HTR-8/SVneo (cell line): Measurements from ENCODE around the gene SYTL4.

ENCODE experiments used
- DNase-seq: peaks from one replicate; pipeline ENCODE4 v3.0.0; 2011; ENCODE audit warnings: low spot score, mixed read lengths; ENCODE audit not compliant: insufficient read length
- FAIRE-seq: peaks from 2 replicates; lab custom pipeline; 2011; peaks lifted over from hg19 to GRCh38; lab: Jason Lieb, UNC

Gene SYTL4

GRCh38 chrX:100695991-100696390 lies 35.9 kb downstream of the SYTL4 start:
- FAIRE-seq (no peak), DNase-seq (no peak)

DNA sequence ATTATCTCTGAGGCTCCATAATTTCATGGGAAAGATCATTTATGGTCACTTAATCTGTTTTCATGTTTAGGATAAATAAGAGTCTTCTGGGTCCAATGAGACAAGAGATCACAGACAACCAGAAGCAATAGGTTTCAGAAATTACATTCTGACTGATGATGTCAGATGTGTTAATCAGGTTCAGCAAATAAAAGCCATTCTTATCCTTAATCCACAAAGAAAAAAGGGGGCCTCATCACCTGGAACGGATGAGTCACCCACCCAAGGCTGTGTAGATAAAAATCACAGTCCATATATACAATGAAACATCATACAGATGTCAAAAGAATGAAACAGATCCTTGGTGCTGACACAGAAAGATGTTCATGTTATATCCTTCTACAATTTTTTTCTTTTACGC lies 36.6 kb downstream of the SYTL4 start:
- FAIRE-seq = no peak
- no peak for DNase-seq

DNA sequence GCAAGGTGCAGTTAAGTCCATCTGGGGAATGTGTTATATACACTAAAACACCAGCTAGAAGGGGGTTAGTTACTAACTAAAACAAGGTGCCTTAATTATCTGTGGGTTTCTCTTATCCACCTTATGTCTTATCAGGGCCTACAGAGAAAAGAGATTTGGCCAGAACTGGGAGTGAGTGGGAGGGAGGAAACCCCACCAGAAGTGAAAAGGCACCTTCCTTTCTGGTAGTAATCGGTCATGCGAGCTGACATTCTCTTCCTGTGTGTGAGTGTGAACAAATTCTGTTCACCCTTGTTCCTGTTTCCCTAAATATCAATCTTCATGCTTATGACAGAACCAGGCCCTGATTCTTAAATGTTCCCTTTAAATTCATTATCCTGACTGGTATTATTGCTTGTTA lies 44.4 kb downstream of the SYTL4 start:
- FAIRE-seq (no peak), DNase-seq (no peak)

DNA sequence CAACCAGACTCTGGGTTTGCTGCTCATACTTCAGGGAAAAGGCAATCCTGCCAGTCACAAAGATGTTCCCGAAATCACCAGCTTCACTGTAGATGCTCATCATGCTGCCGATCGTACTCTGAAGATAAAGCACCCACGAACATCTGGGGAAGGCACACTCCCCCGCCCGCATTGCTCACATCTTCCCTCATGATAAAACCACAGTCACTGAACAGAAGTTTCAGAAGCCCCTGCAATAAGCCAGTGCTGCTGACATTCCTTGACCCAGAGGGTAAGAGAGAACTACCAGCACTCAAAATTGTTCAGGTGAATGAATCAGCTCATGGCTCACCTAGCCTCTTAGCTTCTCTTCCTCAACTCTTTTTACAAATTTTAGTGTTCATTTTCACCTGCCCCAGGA lies 44.8 kb downstream of the SYTL4 start:
- no peak for FAIRE-seq
- DNase-seq = no peak

- FAIRE-seq = no peak
- no peak for DNase-seq
Measured at GRCh38 chrX:100685997-100686305, 46.0 kb downstream of the SYTL4 start.

GRCh38 chrX:100685284-100685996 lies 46.5 kb downstream of the SYTL4 start:
- FAIRE-seq (no peak), DNase-seq (peak; percentile 25)

- DNase-seq = no peak
- FAIRE-seq = no peak
Measured at GRCh38 chrX:100682939-100683338, 49.0 kb downstream of the SYTL4 start.

DNA sequence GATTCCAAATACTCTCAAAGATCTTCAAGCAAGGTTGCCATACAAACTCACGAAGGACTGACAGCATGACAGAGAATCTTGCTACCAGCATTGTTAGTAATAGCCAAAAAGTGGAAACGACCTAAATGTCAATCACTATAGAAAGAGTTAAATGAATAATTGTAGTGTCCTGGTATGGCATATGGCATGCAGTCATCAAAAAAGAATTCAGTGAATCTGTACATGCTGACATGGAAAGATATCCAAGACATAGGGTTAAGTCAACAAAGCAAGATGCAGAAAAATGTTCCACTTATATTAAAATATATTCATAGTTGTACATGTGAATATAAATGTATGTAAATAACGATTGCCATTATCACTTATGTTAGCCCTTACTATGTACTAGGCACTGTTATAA lies 50.3 kb downstream of the SYTL4 start:
- no peak for DNase-seq
- FAIRE-seq = no peak

- no peak for DNase-seq
- FAIRE-seq = no peak
Measured at GRCh38 chrX:100680756-100681155, 51.2 kb downstream of the SYTL4 start.

DNA sequence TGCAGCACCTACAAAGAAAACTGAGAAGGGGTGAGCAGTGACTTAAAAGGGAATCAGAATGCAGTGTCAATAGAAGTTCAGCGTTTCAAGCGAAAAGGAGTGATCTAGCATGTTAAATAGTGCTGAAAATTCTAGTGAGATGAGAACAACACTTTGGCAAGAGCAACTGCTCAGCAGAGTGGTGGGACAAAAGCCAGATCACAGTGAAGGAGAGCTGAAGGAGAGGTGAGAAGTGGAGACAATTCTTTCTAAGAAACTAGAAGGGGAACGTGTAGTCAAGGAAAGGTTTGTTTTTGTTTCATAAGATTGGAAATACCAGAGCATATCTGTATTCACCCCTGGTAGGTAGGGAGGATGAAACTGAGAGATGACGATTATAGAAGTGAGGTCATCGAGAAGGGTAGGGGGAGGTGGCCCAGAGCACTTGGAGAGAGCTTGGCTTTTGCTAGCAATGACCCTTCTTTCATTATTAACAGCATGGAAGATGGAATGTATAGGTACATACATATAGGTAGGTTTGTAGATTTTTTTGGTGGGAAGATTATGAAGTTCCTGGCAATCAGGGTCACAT lies 54.2 kb downstream of the SYTL4 start:
- DNase-seq (no peak), FAIRE-seq (no peak)

- DNase-seq = no peak
- FAIRE-seq = no peak
Measured at GRCh38 chrX:100674705-100675104, 57.2 kb downstream of the SYTL4 start.

DNA sequence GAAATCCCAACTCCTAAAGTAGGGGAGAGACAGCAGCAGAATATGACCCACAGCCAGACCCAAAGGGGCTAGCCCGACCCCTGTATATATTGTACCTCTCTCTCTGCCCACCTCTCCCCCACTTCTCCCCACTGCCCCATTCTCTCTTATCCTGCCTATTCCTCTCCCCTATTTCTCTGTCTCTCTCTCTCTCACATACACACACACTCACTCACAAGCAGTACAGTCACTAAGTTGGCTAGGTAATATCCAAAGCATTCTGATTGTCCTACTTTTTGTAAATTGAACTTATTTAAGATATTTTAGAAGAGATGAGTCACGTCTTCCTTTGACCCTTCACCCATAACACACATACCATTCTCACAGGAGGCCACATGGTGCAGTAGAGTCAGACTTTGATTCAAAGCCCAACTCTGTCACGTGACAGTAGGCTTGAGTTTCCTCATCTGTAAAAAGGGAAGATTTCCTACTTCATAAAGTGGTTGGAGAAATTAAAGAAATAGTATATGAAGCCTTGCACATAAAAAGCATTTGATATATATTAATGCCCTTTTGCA lies 58.4 kb downstream of the SYTL4 start:
- FAIRE-seq (no peak), DNase-seq (no peak)

GRCh38 chrX:100672966-100673365 lies 59.0 kb downstream of the SYTL4 start:
- DNase-seq (no peak), FAIRE-seq (no peak)

DNA sequence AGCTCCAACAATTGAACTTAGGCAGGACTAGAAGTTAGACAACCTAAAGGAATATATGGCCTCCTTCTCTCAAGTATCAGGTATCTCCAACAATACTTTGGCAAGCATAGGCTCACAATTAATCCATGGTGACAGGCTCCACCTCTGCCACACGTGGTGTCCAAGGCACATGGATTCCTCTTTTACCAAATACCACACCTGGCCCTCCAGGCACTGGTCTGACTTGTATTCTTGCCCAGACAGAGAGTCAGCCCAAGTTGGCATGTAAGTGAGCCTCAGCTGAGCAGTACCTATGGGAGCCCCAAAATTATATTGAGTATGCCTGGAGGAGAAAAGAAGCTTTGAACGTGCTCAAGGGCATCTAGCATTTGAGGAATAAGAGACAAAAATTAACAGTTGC lies 68.3 kb downstream of the SYTL4 start:
- DNase-seq = no peak
- FAIRE-seq = no peak

DNA sequence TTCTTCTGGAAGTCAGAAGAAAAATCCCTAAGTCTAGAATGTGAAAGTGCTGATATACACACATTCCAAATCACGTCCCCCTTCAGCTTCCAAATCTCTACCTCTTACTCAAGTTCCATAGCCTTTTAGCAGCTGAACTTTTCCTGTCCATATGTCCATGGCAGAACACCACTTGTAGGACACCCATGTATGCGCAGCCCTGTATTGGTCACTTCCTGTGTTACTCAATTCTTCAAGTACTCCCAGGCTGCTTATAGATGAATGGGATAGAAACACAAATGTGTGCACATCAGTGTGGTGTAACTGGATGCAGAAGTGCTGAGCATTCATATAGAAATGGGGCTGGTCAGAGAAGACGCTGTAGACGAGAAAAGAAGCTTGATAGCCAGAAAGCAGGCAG lies 69.1 kb downstream of the SYTL4 start:
- no peak for FAIRE-seq
- no peak for DNase-seq

GRCh38 chrX:100662170-100662569 lies 69.8 kb downstream of the SYTL4 start:
- no peak for DNase-seq
- no peak for FAIRE-seq

DNA sequence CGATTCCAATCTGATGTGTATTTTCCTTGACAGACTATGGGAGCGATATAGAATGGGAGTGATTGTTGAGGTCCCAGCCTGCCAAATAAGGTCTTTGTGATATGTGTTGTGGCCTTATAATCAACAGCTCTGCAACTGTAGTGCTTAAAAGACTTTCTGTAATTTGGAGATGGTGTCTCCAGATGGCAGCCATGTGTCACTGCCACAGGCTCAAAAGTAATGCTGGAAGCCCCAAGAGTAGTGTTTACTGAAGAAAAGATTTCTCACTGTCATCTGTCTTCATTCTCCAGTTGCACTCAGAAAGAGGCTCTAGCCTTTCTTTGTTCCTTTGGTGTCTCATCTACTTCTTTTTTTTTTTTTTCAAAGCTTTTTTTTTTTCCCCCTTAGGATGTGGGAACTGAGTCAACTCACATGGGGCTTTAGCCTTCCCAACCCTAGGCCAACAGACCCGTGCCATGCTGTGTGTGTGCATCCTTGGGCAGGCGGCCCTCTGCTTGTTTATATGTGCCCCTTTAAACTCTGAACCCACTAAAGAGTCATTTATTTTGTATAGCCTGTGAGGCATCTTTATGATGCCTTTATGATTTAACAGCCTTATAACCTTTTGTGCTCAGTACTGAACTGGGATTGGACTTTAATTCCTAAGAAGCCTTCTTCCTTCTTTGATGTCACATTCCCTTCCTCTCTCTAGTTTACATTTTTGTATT lies 72.3 kb downstream of the SYTL4 start:
- FAIRE-seq (no peak), DNase-seq (no peak)

GRCh38 chrX:100658941-100659381 lies 73.0 kb downstream of the SYTL4 start:
- DNase-seq = no peak

GRCh38 chrX:100654261-100654660 lies 77.7 kb downstream of the SYTL4 start:
- DNase-seq = no peak

More at GRCh38 chrX:100658941-100659381, 73.0 kb downstream of the SYTL4 start:
- FAIRE-seq = no peak

DNA sequence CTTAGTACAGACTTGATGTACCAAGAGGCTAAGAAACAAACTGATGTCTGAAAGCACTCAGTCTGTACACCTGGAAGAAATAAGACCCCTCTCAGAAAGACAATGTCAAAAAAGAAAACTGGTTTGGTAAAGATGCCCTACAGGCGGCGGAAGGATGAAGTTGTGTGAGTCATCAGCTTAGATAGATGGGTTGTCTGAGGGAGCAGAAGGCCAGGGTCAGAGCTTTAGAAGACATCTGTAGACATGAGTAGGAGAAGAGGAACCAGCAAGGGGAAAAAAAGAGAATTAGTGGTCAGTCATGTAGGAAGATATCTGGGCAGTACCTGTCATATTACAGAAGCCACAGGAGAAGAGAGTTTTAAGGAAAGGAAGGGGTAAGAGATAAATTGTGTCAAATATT lies 79.7 kb downstream of the SYTL4 start:
- no peak for DNase-seq

More at GRCh38 chrX:100654261-100654660, 77.7 kb downstream of the SYTL4 start:
- FAIRE-seq = no peak

DNA sequence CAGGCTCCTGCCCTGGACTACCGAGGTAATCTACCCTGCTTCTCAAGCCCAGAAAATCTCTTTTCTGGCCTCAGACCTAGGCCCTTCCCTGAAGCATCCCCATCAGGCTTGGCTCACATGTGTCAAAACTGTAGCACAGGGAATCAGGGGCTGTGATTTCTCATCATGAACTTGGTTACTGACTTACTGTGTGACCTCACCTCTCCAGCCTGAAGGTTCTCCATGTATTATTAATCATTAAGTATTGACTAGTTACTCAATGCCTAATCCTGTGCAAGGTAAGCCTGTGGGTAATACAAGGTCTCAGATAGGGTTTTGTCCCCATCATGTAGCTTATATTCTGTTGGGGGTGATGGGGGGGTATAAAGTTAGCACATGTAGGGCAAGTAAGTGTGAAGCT lies 81.1 kb downstream of the SYTL4 start:
- DNase-seq (no peak), FAIRE-seq (no peak)

More for the DNA sequence above, 79.7 kb downstream of the SYTL4 start:
- no peak for FAIRE-seq
